H1 (cell line): ENCODE measurements around the gene SAE1. TPM values are rescaled to one million over a fixed set of nuclear protein-coding genes. Genes with fewer than 3 reads are reported as not detected.
A peak's percentile ranks its signal among the peaks of the same experiment; 100 is the strongest.

ENCODE experiments used
- CTCF ChIA-PET: fragments of 300-600 bp; sonication (Branson Sonifier 250); formaldehyde crosslinking; loops from one replicate; lab custom pipeline; 2021; ENCODE audit not compliant: partially characterized antibody; lab: Charles Lee
- POLR2A ChIA-PET: fragments of 300-600 bp; sonication (Branson Sonifier 250); formaldehyde crosslinking; loops from one replicate; lab custom pipeline; 2021; ENCODE audit warnings: inconsistent platforms; ENCODE audit not compliant: partially characterized antibody; lab: Charles Lee
- DNase-seq, 2 experiments: peaks; one replicate each; pipeline versions ENCODE4 v3.0.0 to v3.0.0-alpha.2; 2010 to 2022; ENCODE audit warnings: low spot score in 2 of 2, low read depth in 1 of 2, mixed read lengths in 1 of 2
- FAIRE-seq: peaks from 2 replicates; lab custom pipeline; 2011; peaks lifted over from hg19 to GRCh38; lab: Jason Lieb, UNC
- H2AFZ ChIP-seq: 2 replicates; pipeline ENCODE4 v1.8.1; 2012; ENCODE audit warnings: low read length, inconsistent platforms
- H2AK5ac ChIP-seq: 2 replicates; pipeline ENCODE4 v1.6.1; 2013; ENCODE audit warnings: low read depth, low read length
- H2BK120ac ChIP-seq: replicated peaks from 2 replicates; pipeline ENCODE3; 2013; ENCODE audit warnings: low read depth, low read length, inconsistent platforms
- H2BK12ac ChIP-seq: 2 replicates; pipeline ENCODE4 v1.6.1; 2013; ENCODE audit warnings: low read depth, low read length
- H2BK15ac ChIP-seq: 2 replicates; pipeline ENCODE4 v1.6.1; 2013; ENCODE audit warnings: low read length
- H2BK20ac ChIP-seq: 2 replicates; pipeline ENCODE4 v1.6.1; 2013; ENCODE audit warnings: low read length
- H2BK5ac ChIP-seq: 2 replicates; pipeline ENCODE4 v1.6.1; 2013; ENCODE audit warnings: low read depth, low read length
- H3K14ac ChIP-seq: 2 replicates; pipeline ENCODE4 v1.6.1; 2013; ENCODE audit warnings: inconsistent platforms; ENCODE audit not compliant: insufficient read length
- H3K18ac ChIP-seq: 2 replicates; pipeline ENCODE4 v1.6.1; 2013; ENCODE audit warnings: low read length; ENCODE audit errors: extremely low read depth
- H3K23ac ChIP-seq: 2 replicates; pipeline ENCODE4 v1.6.1; 2013; ENCODE audit warnings: inconsistent platforms; ENCODE audit not compliant: insufficient read length
- H3K23me2 ChIP-seq: 2 replicates; pipeline ENCODE4 v1.6.1; 2013; ENCODE audit warnings: low read depth, low read length
- H3K27ac ChIP-seq: 2 replicates; pipeline ENCODE4 v1.6.1; 2011; ENCODE audit warnings: low read depth, low read length, inconsistent platforms
- H3K27me3 ChIP-seq, 4 experiments: replicated peaks in 1 of 4; 1 replicate in 1 of 4; 2 replicates in 3 of 4; pipeline versions ENCODE4 v1.6.1 to v1.8.1; 2011 to 2013; ENCODE audit warnings: low read length in 3 of 4, mild to moderate bottlenecking in 3 of 4, inconsistent platforms in 2 of 4, mixed read lengths in 2 of 4, moderate library complexity in 1 of 4; ENCODE audit not compliant: control insufficient read depth in 3 of 4, insufficient read depth in 3 of 4; ENCODE audit errors: extremely low read depth in 1 of 4
- H3K36me3 ChIP-seq, 4 experiments: 2 replicates each; pipeline versions ENCODE4 v1.6.1 to v1.8.1; 2011 to 2013; ENCODE audit warnings: mild to moderate bottlenecking in 4 of 4, low read length in 3 of 4, moderate library complexity in 2 of 4, control low read depth in 1 of 4, inconsistent platforms in 1 of 4; ENCODE audit not compliant: insufficient read depth in 4 of 4, control insufficient read depth in 2 of 4
- H3K4ac ChIP-seq: replicated peaks from 2 replicates; pipeline ENCODE3; 2013; ENCODE audit warnings: low read length, low read depth, mixed read lengths, inconsistent platforms; ENCODE audit not compliant: insufficient read length
- H3K4me1 ChIP-seq, 4 experiments: replicated peaks in 1 of 4; 1 replicate in 1 of 4; 2 replicates in 3 of 4; pipeline versions ENCODE4 v1.6.1 to v1.8.1; 2011 to 2013; ENCODE audit warnings: low read length in 3 of 4, inconsistent platforms in 2 of 4, mixed read lengths in 1 of 4; ENCODE audit not compliant: insufficient read depth in 4 of 4, control insufficient read depth in 3 of 4
- H3K4me2 ChIP-seq, 2 experiments: 2 replicates each; pipeline versions ENCODE4 v1.6.1 to v1.8.1; 2011 to 2013; ENCODE audit warnings: low read depth in 2 of 2, low read length in 2 of 2, control low read depth in 1 of 2, inconsistent platforms in 1 of 2, mild to moderate bottlenecking in 1 of 2; ENCODE audit not compliant: insufficient read depth in 1 of 2
- H3K4me3 ChIP-seq, 4 experiments: fragments of 200-600, 300-600 bp in 1 of 4; sonication (generic), shearing (Covaris generic), sonication (Bioruptor Twin) in 1 of 4; 2 replicates each; pipeline versions ENCODE4 v1.5.1 to v1.8.1; 2011 to 2016; ENCODE audit warnings: low read length in 4 of 4, low read depth in 3 of 4, control low read depth in 2 of 4, inconsistent platforms in 2 of 4, mild to moderate bottlenecking in 2 of 4, mixed read lengths in 1 of 4, moderate library complexity in 1 of 4; ENCODE audit not compliant: insufficient read depth in 2 of 4; ENCODE audit errors: extremely low read depth in 1 of 4
- H3K56ac ChIP-seq: replicated peaks from 2 replicates; pipeline ENCODE3; 2013; ENCODE audit warnings: low read depth, mild to moderate bottlenecking, mixed read lengths, low read length, inconsistent platforms; ENCODE audit not compliant: insufficient read length
- H3K79me1 ChIP-seq: 2 replicates; pipeline ENCODE4 v1.6.1; 2013; ENCODE audit warnings: low read depth, low read length, control low read depth
- H3K79me2 ChIP-seq, 2 experiments: 2 replicates each; pipeline versions ENCODE4 v1.6.1 to v1.8.1; 2012 to 2013; ENCODE audit warnings: low read length in 2 of 2, mild to moderate bottlenecking in 2 of 2, inconsistent platforms in 1 of 2; ENCODE audit not compliant: insufficient read depth in 2 of 2, control insufficient read depth in 1 of 2
- H3K9ac ChIP-seq, 4 experiments: replicated peaks in 1 of 4; 1 replicate in 1 of 4; 2 replicates in 3 of 4; pipeline versions ENCODE4 v1.6.1 to v1.8.1; 2011 to 2013; ENCODE audit warnings: low read depth in 3 of 4, low read length in 3 of 4, control low read depth in 2 of 4, mild to moderate bottlenecking in 2 of 4, moderate library complexity in 2 of 4, inconsistent platforms in 1 of 4; ENCODE audit errors: extremely low read depth in 1 of 4
- H3K9me3 ChIP-seq, 2 experiments: 2 replicates each; pipeline versions ENCODE4 v1.6.1 to v1.8.1; 2012 to 2013; ENCODE audit warnings: mild to moderate bottlenecking in 2 of 2, moderate library complexity in 2 of 2, control low read depth in 1 of 2, inconsistent platforms in 1 of 2, low read depth in 1 of 2, low read length in 1 of 2, mixed read lengths in 1 of 2; ENCODE audit not compliant: insufficient read depth in 2 of 2
- H4K20me1 ChIP-seq, 2 experiments: replicated peaks in 1 of 2; 2 replicates each; pipeline versions ENCODE3 to v1.8.1; 2011 to 2013; ENCODE audit warnings: inconsistent platforms in 2 of 2, low read length in 2 of 2, mild to moderate bottlenecking in 1 of 2; ENCODE audit not compliant: insufficient read depth in 2 of 2, control insufficient read depth in 1 of 2
- H4K5ac ChIP-seq: 2 replicates; pipeline ENCODE4 v1.6.1; 2013; ENCODE audit warnings: low read length, low read depth, mixed read lengths, inconsistent platforms; ENCODE audit not compliant: insufficient read length
- H4K8ac ChIP-seq: 2 replicates; pipeline ENCODE4 v1.8.0; 2013; ENCODE audit warnings: mild to moderate bottlenecking, moderate library complexity, low read length, inconsistent platforms; ENCODE audit not compliant: insufficient read depth; ENCODE audit errors: extremely low read depth
- H4K91ac ChIP-seq: replicated peaks from 2 replicates; pipeline ENCODE3; 2013; ENCODE audit warnings: low read length, mixed read lengths, inconsistent platforms; ENCODE audit not compliant: insufficient read length
- ATF3 ChIP-seq: IDR thresholded peaks from 2 replicates; pipeline ENCODE4 v1.6.1; 2011; ENCODE audit warnings: low read depth, mild to moderate bottlenecking, low read length; ENCODE audit not compliant: insufficient read depth
- BCL11A ChIP-seq, 2 experiments: IDR thresholded peaks; one replicate each; pipeline ENCODE4 v1.6.1; 2011; ENCODE audit warnings: low read depth in 2 of 2, low read length in 2 of 2, mild to moderate bottlenecking in 2 of 2
- BRCA1 ChIP-seq: IDR thresholded peaks from 2 replicates; pipeline ENCODE4 v1.6.1; 2012; ENCODE audit warnings: low read depth, low read length, improper control_type of control experiment
- CBX8 ChIP-seq: fragments of 300-800, 300-1000 bp; sonication (generic); IDR thresholded peaks from 2 replicates; pipeline ENCODE4 v1.7.1; 2016; ENCODE audit warnings: low read depth, low read length, borderline replicate concordance
- GTF2F1 ChIP-seq: IDR thresholded peaks from 2 replicates; pipeline ENCODE4 v1.6.1; 2012; ENCODE audit warnings: low read depth, low read length, improper control_type of control experiment, borderline replicate concordance
- KDM4A ChIP-seq: IDR thresholded peaks from one replicate; pipeline ENCODE4 v1.7.1; 2012; ENCODE audit warnings: low read depth, mild to moderate bottlenecking, moderate library complexity, low read length, inconsistent platforms; ENCODE audit not compliant: severe bottlenecking
- NANOG ChIP-seq: IDR thresholded peaks from 2 replicates; pipeline ENCODE4 v1.6.1; 2011; ENCODE audit warnings: low read length, low read depth, mild to moderate bottlenecking, inconsistent platforms; ENCODE audit not compliant: insufficient read depth, poor library complexity, severe bottlenecking
- SAP30 ChIP-seq: fragments of 300-600 bp; sonication (generic); IDR thresholded peaks from 2 replicates; pipeline ENCODE4 v1.7.1; 2012; ENCODE audit warnings: low read length, moderate library complexity, mild to moderate bottlenecking, inconsistent platforms; ENCODE audit not compliant: insufficient read depth, insufficient replicate concordance
- WGBS, 2 experiments: shearing (Covaris generic) in 1 of 2; methylation state at CpG; one replicate each; pipeline versions ENCODE4 v1.1.6 to v1.1.7; 2013 to 2015; ENCODE audit warnings: low lambda C conversion rate in 2 of 2, mixed read lengths in 2 of 2, inconsistent platforms in 1 of 2, low coverage in 1 of 2, missing lambda C conversion rate in 1 of 2; ENCODE audit not compliant: insufficient replicate concordance in 2 of 2, insufficient coverage in 1 of 2, insufficient read length in 1 of 2; ENCODE audit errors: extremely low coverage in 1 of 2, missing lambda C conversion rate in 1 of 2; 5-methylcytosine and 5-hydroxymethylcytosine counted together
- polyA plus RNA-seq, 7 experiments: library from polyadenylated mRNA; depleted of rRNA in 3 of 7; stranded (reverse) in 5 of 7; unstranded in 2 of 7; fragments of >200 nt in 5 of 7; fragments of 200-250 nt in 2 of 7; gene quantifications; 1 replicate in 5 of 7; 2 replicates in 1 of 7; 4 replicates in 1 of 7; pipeline versions ENCODE4 v1.2.1 to v1.2.3, GENCODE V29; 2011 to 2013; ENCODE audit warnings: missing spikeins in 2 of 7, mixed read lengths in 2 of 7
- total RNA-seq: library from RNA; stranded (reverse); fragmentation: NEBNext Ultra II Directional; extraction: Animal tissue kit (Norgen Biotek cat#: 25700); gene quantifications from 2 replicates; pipeline ENCODE4 v1.2.1, GENCODE V29; 2021

The SAE1 gene
- total and polyA plus RNA-seq, 2 of the 8 experiments (the other 6 are each of a cell fraction or from before 2014, with no cell fraction given): 213 to 268 TPM

GRCh38 chr19:47243776-47244547, 113.3 kb downstream of the SAE1 start:
- H3K23me2 ChIP-seq: peaks cover 21% of the 10 kb centered on the region
- H3K9me3 ChIP-seq: peaks cover 0 to 5% of the 10 kb centered on the region in 2 experiments; a peak in 2 of 4 replicates
- peak overlapping the region; percentile 31 for H4K91ac ChIP-seq
- peaks cover 3% of the 10 kb centered on the region; the same call in 1 of the 2 replicates for H3K79me1 ChIP-seq
- FAIRE-seq: no peak
- H2AFZ ChIP-seq: no peak overlapping the region
- peaks cover 0 to 25% (median 23%) of the 10 kb centered on the region in 4 experiments; a peak in 6 of 7 replicates for H3K27me3 ChIP-seq
- WGBS, 2 experiments: 4% methylated on average over 46 of the region's 46 CpGs; no CpG with 5 or more reads in 1 of the 2 experiments
- H3K4me1 ChIP-seq: peaks cover 6 to 23% (median 18%) of the 10 kb centered on the region in 4 experiments
- peak overlapping the region in 3 of 4 experiments; percentile 49 to 60 (median 54); a peak in 5 of 7 replicates for H3K9ac ChIP-seq
- H2BK120ac ChIP-seq: no peak overlapping the region
- H3K4me3 ChIP-seq: peak overlapping the region; percentile 21 to 61 (median 34); a peak in 7 of 8 replicates
- H2BK20ac ChIP-seq: peak overlapping the region; percentile 95; the same call in 1 of the 2 replicates
- no peak overlapping the region for H3K4ac ChIP-seq
- peak overlapping the region; percentile 98 for H2BK12ac ChIP-seq
- peak; percentile 91 to 99 for DNase-seq
- peak overlapping the region; percentile 91; the same call in 1 of the 2 replicates for H2AK5ac ChIP-seq
- no peaks in the 10 kb centered on the region for H3K36me3 ChIP-seq
- no peak overlapping the region for H3K56ac ChIP-seq
- H3K23ac ChIP-seq: no peak overlapping the region
- peak overlapping the region; percentile 84; the same call in 1 of the 2 replicates for H4K8ac ChIP-seq
- H3K27ac ChIP-seq: peak overlapping the region; percentile 55; the same call in 1 of the 2 replicates
- no peaks in the 10 kb centered on the region; a peak in 1 of 4 replicates for H3K79me2 ChIP-seq
- CTCF ChIA-PET: interaction anchor here (0.6 to 12.1 kb wide), 41 partner anchors 8 to 231 kb away, joined by 3 to 303 read pairs (median 4); partner anchors contain the start of genes CCDC9 and NPAS1
- H3K14ac ChIP-seq: no peak overlapping the region
- peak overlapping the region; percentile 92; the same call in 1 of the 2 replicates for H2BK15ac ChIP-seq
- H4K5ac ChIP-seq: peak overlapping the region; percentile 57
- H3K18ac ChIP-seq: peak overlapping the region; percentile 72; the same call in 1 of the 2 replicates
- peak overlapping the region; percentile 68 to 93 for H3K4me2 ChIP-seq
- POLR2A ChIA-PET: interaction anchor here (0.6 to 6.1 kb wide), 19 partner anchors 8 to 330 kb away, joined by 3 to 148 read pairs (median 4); partner anchors contain the start of gene CCDC9
- H4K20me1 ChIP-seq: peaks cover 4 to 18% of the 10 kb centered on the region in 2 experiments
- H2BK5ac ChIP-seq: peak overlapping the region; percentile 36; the same call in 1 of the 2 replicates
- TF ChIP-seq CBX8 (no peak), BCL11A (IDR thresholded peaks at IDR 0.05; ENCODE audit: low read depth in 2 of 2, low read length in 2 of 2) (no peak), GTF2F1 (no peak; the same call in 1 of the 2 replicates), ATF3 (peak; percentile 89), BRCA1 (no peak), KDM4A (peak; percentile 9), NANOG (no peak), SAP30 (no peak)
